Right kidney (tissue), 1 donor: Measurements from ENCODE around the gene NCAPH2.
A peak's percentile ranks its signal among the peaks of the same experiment; 100 is the strongest.
"Not testable (repeated sequence)": the region's sequence is repeated elsewhere in the genome, so short reads cannot be mapped to it uniquely, and the experiment has no call there.

Source experiments
- DNase-seq: peaks from one replicate; pipeline ENCODE4 v3.0.0-alpha.2; 2016

NCAPH2 gene

DNA sequence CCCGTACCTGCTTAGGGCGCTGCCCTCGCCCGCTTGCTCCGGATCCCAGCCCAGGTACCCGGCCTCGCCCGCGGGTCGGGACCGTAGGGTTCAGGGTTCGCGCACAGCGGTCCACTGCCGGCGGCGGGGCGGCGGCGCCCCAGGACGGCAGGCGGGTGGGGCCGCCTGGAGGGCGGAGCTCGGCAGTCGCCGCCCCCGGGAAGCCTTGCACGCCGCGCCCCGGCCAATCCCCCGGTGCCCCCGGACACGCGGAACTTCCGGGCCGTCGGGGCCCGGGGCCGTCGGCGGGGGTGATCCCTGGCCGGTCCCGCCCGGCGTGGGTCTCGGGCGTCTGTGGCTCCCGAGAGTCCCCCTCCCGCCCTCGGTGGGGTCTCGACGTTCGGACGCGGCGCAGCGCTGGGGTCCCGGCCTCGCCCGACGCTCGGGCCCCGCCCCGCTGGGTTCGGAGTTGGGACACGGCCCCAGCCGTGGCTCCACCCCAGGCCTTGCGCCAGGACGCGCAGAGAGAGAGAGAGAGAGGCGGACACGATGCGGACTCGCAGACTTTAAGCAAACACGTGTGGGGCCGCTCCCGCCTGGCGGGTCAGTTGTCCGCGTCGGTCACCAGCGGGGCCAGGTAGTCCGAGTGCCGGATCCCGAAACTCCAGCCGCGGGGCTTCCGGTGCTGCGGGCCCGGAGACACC is 22.0 kb downstream of the NCAPH2 start, which contains the start of gene TYMP:
Gene TYMP (minus strand): TSS at position 116 of the 683 bp plus-strand sequence. CDS start 303 bp downstream, outside the sequence.
- DNase-seq: peak; percentile 64

DNA sequence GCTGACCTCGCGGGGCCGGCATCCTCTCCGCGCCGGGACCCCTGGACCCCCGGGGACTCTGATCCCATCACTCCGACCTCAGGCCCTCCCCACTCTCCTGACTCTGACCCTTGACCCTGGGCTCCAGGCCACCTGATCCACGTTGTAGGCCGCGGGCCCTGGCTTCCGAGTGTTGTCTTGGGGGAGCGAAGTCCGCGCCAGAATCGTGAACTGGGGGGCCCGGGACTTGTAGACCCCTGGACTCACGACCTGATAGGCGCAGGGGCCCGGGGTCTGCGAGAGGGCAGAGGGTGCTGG is 22.5 kb downstream of the NCAPH2 start:
- DNase-seq: no peak

DNA sequence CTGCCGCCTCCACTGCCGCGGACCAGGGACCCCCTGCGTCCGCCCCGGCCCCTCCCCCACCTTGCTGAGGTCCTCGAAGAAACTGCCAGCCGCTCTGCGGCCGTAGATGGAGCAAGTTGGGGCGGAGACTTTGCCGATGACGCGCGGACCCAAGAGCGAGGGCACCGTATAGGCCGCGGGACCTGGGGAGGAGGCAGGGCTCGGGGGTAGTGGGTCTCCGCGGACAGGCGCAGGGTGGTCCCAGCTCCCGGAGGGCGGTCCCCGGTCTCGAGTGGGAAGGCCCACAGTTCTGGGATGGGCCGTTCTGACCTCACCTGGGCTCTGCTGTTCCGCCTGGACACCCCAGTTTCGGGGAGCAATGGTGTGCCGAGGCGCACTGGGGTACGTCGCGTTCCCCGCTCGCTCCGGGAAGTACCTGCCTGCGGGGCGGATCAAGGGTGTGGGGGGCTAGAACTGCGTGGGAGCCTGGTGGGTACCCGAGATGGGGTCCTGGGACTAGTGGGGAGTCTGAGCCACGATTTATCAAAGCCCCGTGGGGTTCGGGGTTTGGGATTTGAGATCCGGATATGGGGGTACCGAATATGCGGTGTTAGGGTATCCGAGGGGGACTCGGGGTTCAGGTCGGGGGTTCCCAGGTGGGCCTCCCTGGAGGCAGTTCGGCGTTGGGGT is 23.0 kb downstream of the NCAPH2 start:
- DNase-seq: peak; percentile 46

DNA sequence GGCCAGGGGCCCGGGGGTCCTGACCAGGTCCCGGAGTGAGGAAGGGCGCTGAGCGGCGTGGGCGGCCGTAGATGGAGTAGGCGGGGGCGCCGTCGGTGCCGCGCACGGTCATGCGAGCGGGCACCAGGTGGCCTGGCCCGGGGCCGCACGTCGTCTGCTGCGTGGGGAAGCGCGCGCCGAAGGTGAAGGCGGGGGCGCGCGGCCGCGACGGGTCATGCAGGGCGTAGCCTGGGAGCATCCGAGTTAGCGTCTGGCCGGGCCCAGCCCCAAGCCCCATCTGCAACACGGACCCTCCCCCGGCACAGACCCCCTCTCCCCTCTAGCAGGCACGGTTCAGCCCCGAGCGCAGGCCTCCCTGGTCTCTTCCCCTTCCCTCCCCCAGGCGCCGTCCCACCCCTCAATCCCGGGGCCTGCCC is 23.5 kb downstream of the NCAPH2 start:
- DNase-seq: no peak

DNA sequence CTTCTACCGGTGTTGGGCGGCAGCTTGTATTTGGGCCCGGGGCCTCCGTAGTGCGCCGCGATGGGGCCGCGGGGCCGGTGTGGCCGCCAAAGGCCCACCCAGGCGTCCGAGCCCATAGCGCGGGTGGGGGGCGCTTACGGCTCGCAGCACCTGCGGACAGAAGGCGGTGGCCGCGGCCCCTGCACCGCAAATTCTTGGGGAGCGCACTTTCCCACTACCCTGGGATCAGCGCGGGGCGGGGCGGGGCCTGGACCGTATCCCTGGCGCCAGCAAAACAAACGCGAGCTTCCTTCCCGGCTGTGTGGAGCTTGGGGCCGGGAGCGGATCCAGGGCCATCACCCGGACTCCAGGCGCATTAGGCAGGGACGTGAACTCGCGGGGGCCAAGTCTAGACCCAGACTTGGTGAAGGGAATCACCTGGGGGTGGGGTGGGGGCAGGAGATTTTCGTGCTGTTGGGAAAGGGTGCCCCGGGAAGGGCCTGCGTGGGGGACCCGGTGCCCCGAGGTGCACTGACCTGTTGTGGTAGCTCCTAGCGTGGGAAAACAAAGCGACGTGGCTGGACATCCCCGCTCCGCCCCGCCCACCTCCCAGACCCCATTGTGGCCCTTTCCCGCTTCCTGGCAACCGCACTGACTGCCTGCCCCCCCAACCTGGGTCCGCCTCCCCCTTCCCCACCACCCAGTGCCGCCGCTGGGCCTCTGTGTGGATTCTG is 24.1 kb downstream of the NCAPH2 start:
- DNase-seq: peak; percentile 56

DNA sequence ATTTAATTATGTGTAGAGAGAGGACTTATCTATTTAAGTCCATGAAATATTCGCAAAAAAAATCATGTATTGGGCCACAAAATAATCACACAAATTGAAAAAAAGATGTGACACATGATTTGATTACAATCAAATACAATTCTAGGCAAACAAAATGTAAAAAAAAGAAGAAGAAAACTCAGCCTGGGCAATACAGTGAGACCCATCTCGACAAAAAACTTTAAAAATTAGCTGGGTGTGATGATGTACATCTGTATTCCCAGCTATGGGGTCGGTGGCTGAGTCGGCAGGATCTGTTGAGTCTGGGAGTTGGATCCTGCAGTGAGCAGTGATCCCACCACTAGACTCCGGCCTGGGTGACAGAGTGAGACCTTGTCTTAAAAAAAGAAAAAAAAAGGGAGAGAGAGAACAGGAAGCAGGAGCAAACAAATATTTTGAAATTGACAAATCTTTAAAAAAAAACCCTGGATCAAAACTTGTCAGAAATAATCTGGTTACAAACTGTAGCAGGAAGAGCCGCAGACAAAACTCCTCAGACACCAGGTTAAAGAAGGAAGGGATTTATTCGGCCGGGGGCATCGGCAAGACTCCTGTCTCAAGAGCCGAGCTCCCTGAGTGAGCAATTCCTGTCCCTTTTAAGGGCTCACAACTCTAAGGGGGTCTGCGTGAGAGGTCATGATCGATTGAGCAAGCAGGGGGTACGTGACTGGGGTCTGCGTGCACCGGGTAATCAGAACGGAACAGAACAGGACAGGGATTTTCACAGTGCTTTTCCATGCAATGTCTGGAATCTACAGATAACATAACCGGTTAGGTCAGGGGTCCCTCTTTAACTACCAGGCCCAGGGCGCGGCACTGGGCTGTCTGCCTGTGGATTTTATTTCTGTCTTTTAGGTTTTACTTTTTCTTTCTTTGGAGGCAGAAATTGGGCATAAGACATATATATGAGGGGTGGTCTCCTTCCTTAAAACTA is 25.1 kb downstream of the NCAPH2 start:
- no peak for DNase-seq

DNA sequence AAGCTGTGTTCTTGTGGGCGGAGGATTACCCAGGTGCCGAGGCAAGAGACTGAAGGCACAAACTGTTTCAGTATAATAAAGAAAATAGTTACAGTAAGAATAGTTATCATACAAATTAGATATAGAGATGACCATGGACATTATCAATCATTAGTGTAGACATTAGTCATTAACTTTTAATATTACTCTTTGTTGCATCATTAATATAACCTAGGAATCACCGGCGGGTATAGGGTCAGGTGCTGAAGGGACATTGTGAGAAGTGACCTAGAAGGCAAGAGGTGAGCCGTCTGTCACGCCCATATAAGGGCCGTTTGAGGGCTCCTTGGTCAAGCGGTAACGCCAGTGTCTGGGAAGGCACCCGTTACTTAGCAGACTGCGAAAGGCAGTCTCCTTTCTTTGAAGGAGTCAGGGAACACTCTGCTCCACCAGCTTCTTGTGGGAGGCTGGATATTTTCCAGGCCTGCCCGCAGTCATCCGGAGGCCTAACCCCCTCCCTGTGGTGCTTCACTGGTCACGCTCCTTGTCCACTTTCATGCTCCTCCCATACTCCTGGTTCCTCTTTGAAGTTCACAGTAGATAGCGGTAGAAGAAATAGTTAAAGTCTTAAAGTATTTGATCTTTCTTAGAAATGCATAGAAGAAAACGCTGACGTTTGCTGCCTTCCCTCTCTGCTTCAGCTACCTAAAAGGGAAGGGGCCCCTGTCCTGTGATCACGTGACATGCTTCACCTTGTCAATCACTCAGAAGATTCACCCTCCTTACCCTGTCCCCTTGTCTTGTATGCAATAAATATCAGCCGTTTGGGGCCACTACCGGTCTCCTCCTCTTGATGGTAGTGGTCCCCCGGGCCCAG is 26.1 kb downstream of the NCAPH2 start:
- DNase-seq: peak; percentile 23

DNA sequence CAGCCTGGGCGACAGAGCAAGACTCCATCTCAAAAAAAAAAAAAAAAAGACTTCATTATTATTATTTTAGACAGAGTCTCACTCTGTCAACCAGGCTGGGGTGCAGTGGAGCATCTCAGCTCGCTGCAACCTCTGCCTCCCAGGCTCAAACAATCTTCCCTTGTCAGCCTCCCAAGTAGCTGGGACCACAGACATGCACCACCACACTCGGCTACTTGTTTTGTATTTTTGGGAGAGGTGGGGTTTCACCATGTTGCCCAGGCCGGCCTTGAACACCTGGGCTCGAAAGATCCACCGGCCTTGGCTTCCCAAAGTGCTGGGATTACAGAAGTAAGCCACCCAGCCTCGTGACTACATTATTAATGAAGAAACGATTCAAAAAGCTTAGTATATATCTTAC is 27.1 kb downstream of the NCAPH2 start:
- no peak for DNase-seq

DNA sequence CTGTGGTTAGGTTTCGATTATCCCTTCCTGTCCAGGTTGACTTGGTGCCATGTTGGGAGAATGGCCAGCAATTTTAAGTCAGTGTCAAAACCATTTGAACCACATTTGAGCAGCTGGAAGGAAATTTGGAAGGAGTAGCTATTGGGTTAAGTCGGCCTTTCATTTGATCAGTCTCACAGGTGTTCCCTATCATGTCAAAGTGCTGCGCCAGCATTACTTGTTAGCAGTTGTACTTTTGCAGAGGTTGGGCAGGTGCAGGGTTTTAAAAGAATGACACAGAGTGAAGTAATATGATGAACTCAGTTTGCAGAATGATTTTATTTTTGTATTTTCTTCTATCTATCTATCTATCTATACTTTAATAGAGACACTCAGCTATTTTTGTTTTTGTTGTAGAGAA is 28.2 kb downstream of the NCAPH2 start:
- no peak for DNase-seq

DNA sequence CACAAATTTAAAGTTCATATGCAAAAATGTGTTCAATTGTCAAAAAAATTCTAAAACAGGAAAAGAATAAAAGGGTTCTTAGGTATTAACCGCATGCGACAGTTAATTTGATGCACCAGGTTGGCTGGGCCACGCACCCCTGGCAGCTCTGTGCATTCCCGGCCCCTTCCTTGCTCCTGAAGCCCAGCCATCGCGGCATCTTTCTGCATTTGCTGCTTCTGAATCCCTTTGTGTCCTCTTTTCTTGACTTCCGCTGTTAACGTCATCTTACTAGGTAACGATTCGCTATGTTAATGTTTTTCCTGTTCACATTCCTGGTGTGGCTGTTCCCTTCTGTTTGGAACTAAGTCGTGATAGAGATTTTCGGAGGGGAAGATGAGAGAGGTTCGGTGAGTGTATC is 29.7 kb downstream of the NCAPH2 start:
- no peak for DNase-seq

DNA sequence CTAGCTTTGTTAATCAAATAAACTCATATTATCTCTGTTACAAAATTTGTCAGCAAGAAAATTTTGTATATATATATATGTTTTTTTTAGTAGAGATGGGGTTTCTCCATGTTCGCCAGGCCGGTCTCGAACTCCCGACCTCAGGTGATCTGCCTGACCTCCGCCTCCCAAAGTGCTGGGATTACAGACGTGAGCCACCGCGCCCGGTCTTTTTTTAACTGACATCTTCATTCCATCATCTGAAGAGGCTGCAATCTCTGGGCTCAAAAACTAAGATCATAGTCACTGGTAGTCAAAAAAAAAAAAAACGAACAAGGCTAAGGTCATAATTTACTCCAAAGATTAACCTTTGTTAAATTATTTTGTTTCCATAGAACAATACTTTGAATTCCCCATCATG is 32.4 kb downstream of the NCAPH2 start:
- DNase-seq: no peak

DNA sequence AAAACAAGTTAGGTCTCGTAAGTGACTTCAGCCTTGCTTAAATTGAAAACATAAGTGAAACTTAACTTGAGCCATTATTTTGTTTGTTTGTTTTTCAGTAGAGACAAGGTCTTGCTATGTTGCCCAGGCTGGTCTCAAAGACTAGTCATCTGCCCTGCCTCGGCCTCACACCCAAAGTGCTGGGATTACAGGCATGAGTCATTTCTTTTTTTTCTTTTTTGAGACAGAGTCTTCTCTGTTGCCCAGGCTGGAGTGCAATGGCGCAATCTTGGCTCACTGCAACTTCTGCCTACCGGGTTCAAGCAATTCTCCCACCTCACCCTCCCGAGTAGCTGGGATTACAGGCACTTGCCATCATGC is 33.6 kb downstream of the NCAPH2 start:
- not testable (repeated sequence) for DNase-seq

DNA sequence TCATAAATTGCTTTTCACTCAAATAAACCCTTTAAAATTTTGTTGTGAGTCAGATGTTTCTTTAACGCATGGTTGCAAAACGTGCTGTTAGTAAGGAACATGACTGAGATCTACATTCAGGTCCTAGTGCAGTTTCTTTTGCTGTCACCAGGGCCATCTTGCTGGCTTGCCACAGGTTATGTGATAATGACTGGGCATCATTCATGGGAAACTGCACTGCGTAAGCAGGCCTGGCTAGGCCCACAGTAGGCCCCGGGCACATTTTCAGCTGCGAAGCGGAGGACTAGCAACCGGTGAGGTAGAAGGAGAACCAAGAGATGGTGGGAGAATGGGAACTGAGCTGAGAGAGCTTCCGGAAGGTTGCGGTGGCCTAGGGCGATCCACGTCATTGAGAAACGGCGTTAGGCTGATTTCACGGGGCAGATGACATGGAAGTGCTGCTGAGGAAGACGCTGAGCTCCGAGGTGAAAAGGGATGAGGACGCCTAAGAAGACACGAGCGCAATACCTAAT is 34.4 kb downstream of the NCAPH2 start:
- no peak for DNase-seq

DNA sequence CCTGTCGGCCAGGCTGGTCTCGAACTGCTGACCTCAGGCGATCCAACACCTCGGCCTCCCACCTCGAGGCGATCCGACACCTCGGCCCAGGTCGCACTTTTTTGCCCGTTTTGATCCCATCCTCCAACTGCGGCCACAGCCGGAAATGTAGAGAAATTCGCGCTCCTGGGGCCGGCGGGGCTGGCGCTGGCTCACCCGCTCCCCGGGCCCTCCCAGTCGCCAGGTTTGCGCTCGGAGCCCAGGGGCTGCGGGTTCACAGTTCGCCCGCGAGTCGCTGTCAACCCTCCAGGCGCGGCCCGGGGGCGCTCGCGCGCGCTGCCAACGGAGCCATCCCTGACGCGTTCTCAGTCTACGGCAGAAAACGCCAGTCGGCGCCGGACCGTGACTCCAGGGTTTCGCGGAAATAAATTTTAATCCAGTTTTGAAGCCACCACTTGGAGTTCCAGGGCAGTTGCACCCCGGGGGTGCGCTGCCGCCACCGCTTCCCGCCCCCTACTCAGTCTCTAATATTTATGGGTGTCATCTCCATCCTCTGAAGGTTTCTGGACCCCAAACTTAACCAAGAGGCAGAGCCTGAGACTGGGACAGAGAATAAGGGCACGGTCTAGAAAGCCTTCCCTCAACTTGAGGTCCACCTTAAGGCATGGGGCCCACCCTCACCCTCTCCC is 36.2 kb downstream of the NCAPH2 start:
- DNase-seq: peak; percentile 64

DNA sequence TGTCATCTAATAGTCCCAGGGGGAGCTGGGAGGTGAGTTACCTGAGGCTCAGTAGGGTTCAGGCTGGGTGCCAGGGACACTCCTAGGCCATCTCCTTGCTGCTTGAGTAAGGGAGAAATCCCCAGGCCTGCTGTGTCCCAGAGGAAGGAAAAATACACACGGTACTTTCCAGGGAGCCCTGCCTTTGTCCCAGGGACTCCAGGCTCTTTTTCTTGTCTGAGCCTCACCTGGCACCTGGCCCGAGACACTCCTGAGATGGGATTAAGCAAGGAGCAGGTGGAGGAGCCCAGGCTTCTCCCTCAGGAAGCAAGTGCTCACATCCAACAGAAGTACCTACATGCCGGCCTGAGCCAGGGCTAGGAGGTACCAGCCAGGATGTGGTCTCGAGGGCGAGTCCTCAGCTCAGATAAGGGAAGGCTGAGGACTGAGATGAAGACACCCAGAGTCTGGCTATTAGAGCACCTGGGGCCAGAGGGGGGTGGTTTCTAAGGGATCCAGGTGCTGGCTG is 36.8 kb downstream of the NCAPH2 start:
- no peak for DNase-seq

DNA sequence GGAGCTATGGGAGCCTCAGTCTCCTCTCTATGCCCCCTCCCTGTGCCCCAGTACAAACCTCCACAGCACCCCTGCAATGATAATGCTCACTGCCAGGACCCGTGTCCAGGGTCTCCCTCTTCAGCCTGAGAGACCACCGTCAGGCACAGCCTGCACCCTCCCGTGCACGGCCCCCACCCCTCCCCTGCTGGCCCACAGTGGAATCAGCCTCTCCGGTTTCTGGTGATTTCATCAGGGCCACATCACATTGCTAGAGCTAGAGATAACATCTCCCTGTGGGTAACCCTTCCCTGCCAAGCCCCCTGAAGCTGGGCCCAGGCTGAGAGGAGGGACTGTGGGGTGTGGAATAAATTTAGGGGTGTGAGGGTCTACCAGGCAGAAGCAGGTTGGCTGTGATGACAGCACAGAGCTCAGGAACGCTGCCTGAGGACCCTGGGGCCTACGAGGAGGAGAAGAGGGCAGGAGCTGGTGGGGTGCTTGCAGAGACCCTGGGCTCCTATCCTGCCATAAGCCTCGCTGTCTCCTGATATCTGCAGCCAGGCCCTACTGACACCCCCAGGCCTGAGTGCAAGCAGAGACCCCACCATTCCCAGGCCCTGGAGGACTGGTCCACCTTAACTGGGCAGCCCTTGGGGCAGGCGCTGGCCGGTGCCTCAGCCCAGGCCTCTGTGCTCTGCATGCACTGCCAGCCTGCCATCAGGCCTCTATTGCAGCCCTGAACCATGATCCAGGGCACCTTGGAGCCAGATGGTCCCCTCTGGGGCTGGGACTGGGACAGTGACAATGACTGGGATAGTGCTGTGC is 37.7 kb downstream of the NCAPH2 start, which contains the start of gene KLHDC7B:
Gene KLHDC7B (plus strand): TSS at position 378 of the 804 bp plus-strand sequence. CDS start 345 bp downstream, at position 723.
- no peak for DNase-seq

DNA sequence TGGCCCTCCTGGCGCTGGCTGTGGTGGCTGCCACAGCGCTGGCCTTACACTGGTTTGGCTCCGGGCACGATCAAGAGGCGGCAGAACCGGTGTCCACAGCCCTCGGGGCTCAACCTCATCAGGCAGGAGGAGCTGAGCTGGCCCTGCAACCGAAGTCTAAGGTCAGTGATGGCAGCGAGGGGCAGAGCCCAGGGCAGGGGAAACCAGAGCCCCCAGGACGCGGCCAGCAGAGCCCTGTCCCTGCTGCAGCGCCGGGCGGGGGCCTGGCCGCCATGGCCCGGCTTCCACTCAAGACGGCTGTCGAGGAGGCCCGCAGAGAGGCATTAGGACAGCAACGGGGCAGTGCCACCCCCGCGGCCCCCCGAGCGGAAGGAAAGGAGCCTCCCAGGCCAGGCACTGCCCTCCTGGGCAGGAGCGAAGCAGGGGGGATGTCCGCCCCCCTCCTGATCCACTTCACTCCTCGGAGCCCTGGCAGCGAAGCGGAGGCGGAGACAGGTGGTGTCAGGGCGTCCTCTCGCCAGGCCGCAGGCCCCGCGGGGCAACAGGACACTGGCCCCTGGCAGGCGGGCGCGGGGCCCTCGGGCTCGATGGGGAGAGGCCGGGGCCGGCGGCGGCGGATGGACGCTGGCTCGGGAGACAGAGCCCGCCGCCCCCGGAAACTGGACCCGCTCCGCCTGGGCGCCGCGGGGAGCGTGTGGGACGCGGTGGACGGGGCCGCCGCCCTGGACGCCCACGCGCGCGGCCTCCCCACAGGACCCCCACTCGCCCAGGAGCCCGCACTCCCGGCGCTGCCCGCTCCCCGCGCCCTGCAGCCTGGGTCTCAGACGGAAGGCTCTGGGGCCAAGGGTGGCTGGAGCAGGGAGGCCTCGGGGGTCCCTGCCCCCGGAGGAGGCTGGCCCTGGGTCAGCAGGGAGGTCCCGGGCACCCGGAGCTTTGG is 38.6 kb downstream of the NCAPH2 start:
- DNase-seq: no peak
